ENCODE results near the gene ZNF419.
"Not testable (repeated sequence)": the region's sequence is repeated elsewhere in the genome, so short reads cannot be mapped to it uniquely, and the experiment has no call there.

ZNF419 gene

DNA sequence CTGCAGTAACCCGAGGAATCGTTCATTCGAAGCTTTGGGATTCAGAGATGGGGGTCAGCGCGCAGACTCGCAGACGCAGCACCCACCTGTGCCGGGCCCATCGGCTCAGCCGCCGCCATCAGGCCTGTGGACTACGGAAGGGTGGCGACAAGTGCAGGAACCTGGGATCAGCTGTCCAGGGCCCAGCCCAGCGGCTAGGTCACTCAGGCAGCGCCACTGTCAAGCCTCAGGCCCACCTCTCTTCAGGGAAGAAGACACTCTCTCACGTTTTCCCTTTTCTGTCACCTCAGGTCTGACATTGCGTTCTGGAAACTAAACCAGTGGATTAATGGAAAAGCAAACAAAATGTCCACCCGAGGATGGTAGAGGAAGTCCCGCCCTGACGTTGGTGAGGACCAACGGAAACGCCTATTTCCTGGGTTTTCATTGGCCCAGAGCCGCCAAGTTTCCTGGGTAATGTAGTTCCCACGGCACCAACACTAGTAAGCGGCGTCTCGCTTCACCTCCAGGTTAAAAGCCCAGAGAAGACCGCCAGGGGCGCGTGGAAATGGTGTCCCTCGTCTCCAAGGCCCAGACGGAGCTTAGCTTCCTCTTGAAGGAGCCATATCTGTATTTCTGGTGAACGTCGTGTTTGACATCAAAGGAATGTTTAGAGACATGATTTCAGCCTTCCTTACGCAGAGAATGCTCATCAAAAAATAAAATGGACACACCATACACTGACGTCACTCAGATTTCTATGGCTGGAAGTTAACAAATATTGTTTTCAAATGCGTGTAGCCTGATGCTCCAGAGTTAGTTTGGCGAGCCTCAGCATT lies 10.2 kb upstream of the ZNF419 start, which contains the start of gene ZNF772:
ZNF772 (minus strand) TSS at position 376 of the 818 bp plus-strand sequence; CDS start at position 119, 257 bp downstream.
- peak; percentile 100 for ATAC-seq
- TF ChIP-seq GLIS3 (CRISPR knock-in tag; IDR thresholded peaks at IDR 0.05): no peak
- no peak for TF ChIP-seq PPARA (CRISPR knock-in tag; IDR thresholded peaks at IDR 0.05; ENCODE audit: borderline replicate concordance)
- no peak for TF ChIP-seq ZC3H10 (CRISPR knock-in tag; IDR thresholded peaks at IDR 0.05)
- no peak for TF ChIP-seq ZFP3 (CRISPR knock-in tag; IDR thresholded peaks at IDR 0.05)
- TF ChIP-seq RARB (CRISPR knock-in tag; IDR thresholded peaks at IDR 0.05): no peak
- TF ChIP-seq ZNF565 (CRISPR knock-in tag; conservative IDR thresholded peaks at IDR 0.05; ENCODE audit: low read depth): no peak
- no peak for TF ChIP-seq ZNF70 (CRISPR knock-in tag; IDR thresholded peaks at IDR 0.05)
- TF ChIP-seq OSR1 (CRISPR knock-in tag; IDR thresholded peaks at IDR 0.05): no peak
- no peak for TF ChIP-seq ZFP30 (CRISPR knock-in tag; IDR thresholded peaks at IDR 0.05)
- no peak for TF ChIP-seq TCF4 (CRISPR knock-in tag; IDR thresholded peaks at IDR 0.05; ENCODE audit: borderline replicate concordance)
- TF ChIP-seq, protein P1, sequence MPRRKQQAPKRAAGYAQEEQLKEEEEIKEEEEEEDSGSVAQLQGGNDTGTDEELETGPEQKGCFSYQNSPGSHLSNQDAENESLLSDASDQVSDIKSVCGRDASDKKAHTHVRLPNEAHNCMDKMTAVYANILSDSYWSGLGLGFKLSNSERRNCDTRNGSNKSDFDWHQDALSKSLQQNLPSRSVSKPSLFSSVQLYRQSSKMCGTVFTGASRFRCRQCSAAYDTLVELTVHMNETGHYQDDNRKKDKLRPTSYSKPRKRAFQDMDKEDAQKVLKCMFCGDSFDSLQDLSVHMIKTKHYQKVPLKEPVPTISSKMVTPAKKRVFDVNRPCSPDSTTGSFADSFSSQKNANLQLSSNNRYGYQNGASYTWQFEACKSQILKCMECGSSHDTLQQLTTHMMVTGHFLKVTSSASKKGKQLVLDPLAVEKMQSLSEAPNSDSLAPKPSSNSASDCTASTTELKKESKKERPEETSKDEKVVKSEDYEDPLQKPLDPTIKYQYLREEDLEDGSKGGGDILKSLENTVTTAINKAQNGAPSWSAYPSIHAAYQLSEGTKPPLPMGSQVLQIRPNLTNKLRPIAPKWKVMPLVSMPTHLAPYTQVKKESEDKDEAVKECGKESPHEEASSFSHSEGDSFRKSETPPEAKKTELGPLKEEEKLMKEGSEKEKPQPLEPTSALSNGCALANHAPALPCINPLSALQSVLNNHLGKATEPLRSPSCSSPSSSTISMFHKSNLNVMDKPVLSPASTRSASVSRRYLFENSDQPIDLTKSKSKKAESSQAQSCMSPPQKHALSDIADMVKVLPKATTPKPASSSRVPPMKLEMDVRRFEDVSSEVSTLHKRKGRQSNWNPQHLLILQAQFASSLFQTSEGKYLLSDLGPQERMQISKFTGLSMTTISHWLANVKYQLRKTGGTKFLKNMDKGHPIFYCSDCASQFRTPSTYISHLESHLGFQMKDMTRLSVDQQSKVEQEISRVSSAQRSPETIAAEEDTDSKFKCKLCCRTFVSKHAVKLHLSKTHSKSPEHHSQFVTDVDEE (CRISPR knock-in tag; IDR thresholded peaks at IDR 0.05): no peak
- TF ChIP-seq ZNF8 (CRISPR knock-in tag; IDR thresholded peaks at IDR 0.05): no peak
- TF ChIP-seq ESRRG (CRISPR knock-in tag; IDR thresholded peaks at IDR 0.05): no peak
- TF ChIP-seq SNAI2 (CRISPR knock-in tag; IDR thresholded peaks at IDR 0.05): no peak
- TF ChIP-seq, protein P2, sequence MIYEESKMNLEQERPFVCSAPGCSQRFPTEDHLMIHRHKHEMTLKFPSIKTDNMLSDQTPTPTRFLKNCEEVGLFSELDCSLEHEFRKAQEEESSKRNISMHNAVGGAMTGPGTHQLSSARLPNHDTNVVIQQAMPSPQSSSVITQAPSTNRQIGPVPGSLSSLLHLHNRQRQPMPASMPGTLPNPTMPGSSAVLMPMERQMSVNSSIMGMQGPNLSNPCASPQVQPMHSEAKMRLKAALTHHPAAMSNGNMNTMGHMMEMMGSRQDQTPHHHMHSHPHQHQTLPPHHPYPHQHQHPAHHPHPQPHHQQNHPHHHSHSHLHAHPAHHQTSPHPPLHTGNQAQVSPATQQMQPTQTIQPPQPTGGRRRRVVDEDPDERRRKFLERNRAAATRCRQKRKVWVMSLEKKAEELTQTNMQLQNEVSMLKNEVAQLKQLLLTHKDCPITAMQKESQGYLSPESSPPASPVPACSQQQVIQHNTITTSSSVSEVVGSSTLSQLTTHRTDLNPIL (CRISPR knock-in tag; IDR thresholded peaks at IDR 0.05; ENCODE audit: low read depth): no peak

- ATAC-seq: peak; percentile 44; the same call in 2 of the 3 replicates
These were observed 722 bp downstream of the ZNF419 start for GRCh38 chr19:57488299-57488644.

GRCh38 chr19:57499332-57499679 lies 11.8 kb downstream of the ZNF419 start:
- ATAC-seq: not testable (repeated sequence)

DNA sequence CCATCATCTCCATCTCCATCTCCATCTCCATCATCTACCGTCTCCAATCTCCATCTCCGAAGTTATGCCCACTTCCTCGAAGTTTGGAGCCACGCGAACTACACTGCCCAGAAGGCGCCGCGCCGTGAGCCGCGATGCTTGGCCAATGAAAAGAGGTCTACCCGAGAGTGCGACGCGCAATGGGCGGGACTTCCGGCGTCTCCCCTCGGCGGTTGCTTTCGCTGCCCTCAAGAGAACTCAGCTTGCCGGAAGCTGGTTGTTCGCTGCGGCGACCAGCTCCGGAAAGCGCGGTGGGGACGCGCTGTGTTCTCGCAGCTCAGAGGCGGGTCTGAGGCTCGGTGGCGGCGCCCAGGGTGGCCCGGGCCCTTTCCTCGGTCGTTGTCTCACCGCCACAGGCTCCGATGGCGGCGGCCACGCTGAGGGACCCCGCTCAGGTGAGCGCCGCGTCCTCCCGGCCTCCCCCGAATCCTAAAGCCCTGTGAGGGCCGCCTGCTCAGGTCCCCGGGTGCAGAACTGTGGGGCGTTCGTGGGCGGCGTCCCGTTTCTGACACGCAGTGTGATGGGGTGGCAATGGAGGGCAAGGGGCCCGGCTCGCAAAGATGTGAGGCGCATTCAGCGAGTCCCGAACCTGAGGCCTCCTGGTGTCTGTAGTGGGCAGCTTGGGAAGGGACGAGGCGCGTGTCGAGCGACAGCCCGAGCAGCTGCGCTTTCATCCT lies 12.3 kb downstream of the ZNF419 start, which contains the start of gene ZNF773:
ZNF773 (plus strand) TSS at position 259 of the 716 bp plus-strand sequence; CDS start at position 402, 143 bp downstream.
- ATAC-seq: peak; percentile 100

DNA sequence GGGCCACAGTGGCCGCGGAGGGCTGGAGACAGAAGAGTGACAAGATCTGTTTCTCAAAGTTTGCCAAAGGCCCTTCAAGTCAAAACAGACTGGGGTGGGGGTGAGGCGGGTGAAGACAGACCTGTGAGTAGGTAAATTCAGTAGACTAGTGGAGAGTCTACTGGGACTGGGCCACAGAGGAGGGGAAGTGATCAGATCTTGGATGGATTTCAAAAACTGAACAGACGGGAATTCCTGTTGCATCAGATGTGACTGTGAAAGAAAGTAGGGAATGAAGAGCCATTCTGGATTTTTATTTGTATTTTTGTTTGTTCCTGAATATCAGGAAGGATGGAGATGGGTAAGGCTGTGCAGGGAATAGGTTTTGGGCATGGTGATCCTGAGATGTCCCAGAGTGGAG lies 12.8 kb downstream of the ZNF419 start:
- ATAC-seq: peak; percentile 47

DNA sequence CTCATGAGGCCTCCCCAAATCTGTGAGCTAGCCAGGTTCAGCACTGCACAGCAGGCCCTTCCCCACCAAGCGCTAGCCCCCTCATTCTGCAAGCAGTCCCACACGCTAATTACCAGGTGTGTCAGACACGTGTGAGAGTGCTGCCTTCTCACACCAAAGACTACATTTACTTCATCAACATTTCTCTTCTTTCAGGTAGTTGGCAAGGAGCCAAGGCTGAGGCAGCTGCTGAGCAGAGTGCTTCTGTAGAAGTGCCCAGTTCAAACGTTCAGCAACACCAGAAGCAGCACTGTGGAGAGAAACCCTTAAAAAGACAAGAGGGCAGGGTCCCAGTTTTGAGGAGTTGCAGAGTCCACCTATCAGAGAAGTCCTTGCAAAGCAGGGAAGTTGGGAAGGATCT lies 18.6 kb downstream of the ZNF419 start:
- ATAC-seq: no peak
- TF ChIP-seq ISL1 (CRISPR knock-in tag; IDR thresholded peaks at IDR 0.05) (no peak), PPARA (CRISPR knock-in tag; IDR thresholded peaks at IDR 0.05; ENCODE audit: borderline replicate concordance) (no peak), ZNF565 (CRISPR knock-in tag; conservative IDR thresholded peaks at IDR 0.05; ENCODE audit: low read depth) (no peak)
- TF ChIP-seq, protein P2 (CRISPR knock-in tag; IDR thresholded peaks at IDR 0.05; ENCODE audit: low read depth): no peak

- ATAC-seq: no peak
- TF ChIP-seq ZC3H10 (CRISPR knock-in tag; IDR thresholded peaks at IDR 0.05) (no peak), BACH2 (CRISPR knock-in tag; IDR thresholded peaks at IDR 0.05; ENCODE audit: borderline replicate concordance) (no peak), ZFP30 (CRISPR knock-in tag; IDR thresholded peaks at IDR 0.05) (no peak), OSR1 (CRISPR knock-in tag; IDR thresholded peaks at IDR 0.05) (no peak), ZNF565 (CRISPR knock-in tag; conservative IDR thresholded peaks at IDR 0.05; ENCODE audit: low read depth) (no peak), CSDC2 (CRISPR knock-in tag; IDR thresholded peaks at IDR 0.05) (no peak)
- TF ChIP-seq, protein P3, sequence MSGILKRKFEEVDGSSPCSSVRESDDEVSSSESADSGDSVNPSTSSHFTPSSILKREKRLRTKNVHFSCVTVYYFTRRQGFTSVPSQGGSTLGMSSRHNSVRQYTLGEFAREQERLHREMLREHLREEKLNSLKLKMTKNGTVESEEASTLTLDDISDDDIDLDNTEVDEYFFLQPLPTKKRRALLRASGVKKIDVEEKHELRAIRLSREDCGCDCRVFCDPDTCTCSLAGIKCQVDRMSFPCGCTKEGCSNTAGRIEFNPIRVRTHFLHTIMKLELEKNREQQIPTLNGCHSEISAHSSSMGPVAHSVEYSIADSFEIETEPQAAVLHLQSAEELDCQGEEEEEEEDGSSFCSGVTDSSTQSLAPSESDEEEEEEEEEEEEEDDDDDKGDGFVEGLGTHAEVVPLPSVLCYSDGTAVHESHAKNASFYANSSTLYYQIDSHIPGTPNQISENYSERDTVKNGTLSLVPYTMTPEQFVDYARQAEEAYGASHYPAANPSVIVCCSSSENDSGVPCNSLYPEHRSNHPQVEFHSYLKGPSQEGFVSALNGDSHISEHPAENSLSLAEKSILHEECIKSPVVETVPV (CRISPR knock-in tag; IDR thresholded peaks at IDR 0.05): no peak
- TF ChIP-seq, protein P2 (CRISPR knock-in tag; IDR thresholded peaks at IDR 0.05; ENCODE audit: low read depth): no peak
These were observed 23.9 kb downstream of the ZNF419 start for GRCh38 chr19:57511484-57511883.

Measured in SK-N-SH treated with all-trans-retinoic acid at 6 μM for 48 hours (cell line).